ENCODE measurements around the gene UBQLNL.

GRCh38 chr11:5486421-5486820 is 30.1 kb downstream of the UBQLNL start:
- TF ChIP-seq CTCF (IDR thresholded peaks at IDR 0.05), result no peak
- TF ChIP-seq POLR2A (IDR thresholded peaks at IDR 0.05), result no peak
